GM12878 (cell line): Measurements from ENCODE around the gene STK4.

Source experiments
- E4F1 ChIP-seq: fragments of 450-650 bp; IDR thresholded peaks from 2 replicates; pipeline ENCODE4 v1.6.1; 2018; ENCODE audit warnings: borderline replicate concordance, mild to moderate bottlenecking; ENCODE audit not compliant: partially characterized antibody
- EP300 ChIP-seq, 2 experiments: fragments of 150-350 bp in 1 of 2; IDR thresholded peaks; 2 replicates each; pipeline ENCODE4 v1.6.1; 2011 to 2012; ENCODE audit warnings: low read depth in 2 of 2, low read length in 2 of 2, borderline replicate concordance in 1 of 2, improper control_type of control experiment in 1 of 2, inconsistent platforms in 1 of 2; ENCODE audit not compliant: control insufficient read depth in 1 of 2
- NFIC ChIP-seq: IDR thresholded peaks from 2 replicates; pipeline ENCODE4 v1.6.1; 2012; ENCODE audit warnings: low read depth, mild to moderate bottlenecking, inconsistent platforms, low read length, moderate library complexity
- PAX8 ChIP-seq: fragments of 450-650 bp; IDR thresholded peaks from 2 replicates; pipeline ENCODE4 v1.6.1; 2017; ENCODE audit warnings: mild to moderate bottlenecking, moderate library complexity
- PBX3 ChIP-seq: IDR thresholded peaks from 2 replicates; pipeline ENCODE4 v1.6.1; 2011; ENCODE audit warnings: mild to moderate bottlenecking, low read depth, low read length, moderate library complexity; ENCODE audit not compliant: insufficient replicate concordance
- POLR2A ChIP-seq: IDR thresholded peaks from 2 replicates; pipeline ENCODE4 v1.6.1; 2011; ENCODE audit warnings: low read depth, mild to moderate bottlenecking, low read length
- POLR2AphosphoS5 ChIP-seq: IDR thresholded peaks from 2 replicates; pipeline ENCODE4 v1.6.1; 2011; ENCODE audit warnings: mild to moderate bottlenecking, low read length, inconsistent platforms
- RAD51 ChIP-seq: fragments of 450-650 bp; IDR thresholded peaks from 2 replicates; pipeline ENCODE4 v1.6.1; 2016; ENCODE audit warnings: moderate library complexity, mild to moderate bottlenecking, inconsistent platforms
- RELB ChIP-seq: fragments of 450-650 bp; IDR thresholded peaks from 2 replicates; pipeline ENCODE4 v1.6.1; 2017; ENCODE audit warnings: low read depth, mild to moderate bottlenecking, moderate library complexity
- SIN3A ChIP-seq: IDR thresholded peaks from 2 replicates; pipeline ENCODE4 v1.6.1; 2012; ENCODE audit warnings: low read depth, low read length, improper control_type of control experiment
- TAF1 ChIP-seq: IDR thresholded peaks from 2 replicates; pipeline ENCODE4 v1.6.1; 2011; ENCODE audit warnings: mild to moderate bottlenecking, low read depth, low read length, borderline replicate concordance
- ZBED1 ChIP-seq: IDR thresholded peaks from 2 replicates; pipeline ENCODE4 v1.6.1; 2016; ENCODE audit warnings: borderline replicate concordance
- TF ChIP-seq, protein P1 (sequence below), 3 experiments: IDR thresholded peaks in 2 of 3; conservative IDR thresholded peaks in 1 of 3; 2 replicates each; pipeline ENCODE4 v1.5.1; 2011; ENCODE audit warnings: low read depth in 3 of 3, low read length in 3 of 3, mild to moderate bottlenecking in 3 of 3, control low read depth in 2 of 3, moderate library complexity in 2 of 3, inconsistent platforms in 1 of 3, mixed read lengths in 1 of 3; ENCODE audit not compliant: control insufficient read depth in 2 of 3, insufficient read depth in 1 of 3; ENCODE audit errors: extremely low read depth in 1 of 3
- TF ChIP-seq, protein P2 (sequence below): fragments of 450-650 bp; IDR thresholded peaks from 2 replicates; pipeline ENCODE4 v1.6.1; 2018; ENCODE audit warnings: mild to moderate bottlenecking, low read depth, moderate library complexity; ENCODE audit not compliant: partially characterized antibody

DNA sequence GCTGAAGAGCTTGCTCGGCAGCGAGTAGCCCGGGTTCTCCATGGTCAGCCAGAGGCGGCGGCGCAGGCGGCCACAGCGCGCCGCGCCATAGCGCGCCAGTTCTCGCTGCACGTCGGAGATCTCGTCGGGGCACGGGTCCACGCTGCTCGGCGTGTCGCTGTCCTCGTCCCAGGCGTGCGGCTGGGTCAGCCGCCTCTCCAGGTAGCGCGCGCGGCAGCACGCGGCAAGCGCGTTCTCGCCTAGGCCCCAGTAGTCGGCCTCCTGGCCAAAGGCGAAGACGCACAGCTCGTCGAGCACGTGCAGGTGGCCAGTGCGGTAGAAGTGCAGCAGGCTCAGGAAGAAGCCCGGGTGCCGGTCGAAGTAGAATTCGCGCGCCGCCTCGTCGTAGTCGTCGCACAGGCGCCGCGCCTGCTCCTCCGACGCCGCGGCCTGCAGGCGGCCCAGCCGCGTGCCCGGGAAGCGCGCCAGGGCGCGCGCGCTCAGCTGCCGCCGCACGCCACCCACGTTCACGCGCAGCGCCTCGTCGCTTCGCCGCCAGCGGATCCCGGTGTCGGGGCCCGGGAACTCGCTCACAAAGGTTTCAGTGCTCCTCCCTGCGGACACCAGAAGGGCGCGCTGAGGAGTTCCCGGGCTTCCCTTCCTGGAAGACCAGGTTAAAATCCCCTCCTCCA, 131.9 kb downstream of the STK4 start:
- TF ChIP-seq NFIC (no peak), ZBED1 (no peak), POLR2A (no peak), POLR2AphosphoS5 (no peak), EP300 (IDR thresholded peaks at IDR 0.05; ENCODE audit: borderline replicate concordance in 1 of 2, control insufficient read depth in 1 of 2, low read depth in 2 of 2, low read length in 2 of 2) (no peak), SIN3A (no peak), TAF1 (no peak), PBX3 (no peak), PAX8 (no peak), E4F1 (no peak), RAD51 (no peak), RELB (no peak)
- TF ChIP-seq, protein P1, sequence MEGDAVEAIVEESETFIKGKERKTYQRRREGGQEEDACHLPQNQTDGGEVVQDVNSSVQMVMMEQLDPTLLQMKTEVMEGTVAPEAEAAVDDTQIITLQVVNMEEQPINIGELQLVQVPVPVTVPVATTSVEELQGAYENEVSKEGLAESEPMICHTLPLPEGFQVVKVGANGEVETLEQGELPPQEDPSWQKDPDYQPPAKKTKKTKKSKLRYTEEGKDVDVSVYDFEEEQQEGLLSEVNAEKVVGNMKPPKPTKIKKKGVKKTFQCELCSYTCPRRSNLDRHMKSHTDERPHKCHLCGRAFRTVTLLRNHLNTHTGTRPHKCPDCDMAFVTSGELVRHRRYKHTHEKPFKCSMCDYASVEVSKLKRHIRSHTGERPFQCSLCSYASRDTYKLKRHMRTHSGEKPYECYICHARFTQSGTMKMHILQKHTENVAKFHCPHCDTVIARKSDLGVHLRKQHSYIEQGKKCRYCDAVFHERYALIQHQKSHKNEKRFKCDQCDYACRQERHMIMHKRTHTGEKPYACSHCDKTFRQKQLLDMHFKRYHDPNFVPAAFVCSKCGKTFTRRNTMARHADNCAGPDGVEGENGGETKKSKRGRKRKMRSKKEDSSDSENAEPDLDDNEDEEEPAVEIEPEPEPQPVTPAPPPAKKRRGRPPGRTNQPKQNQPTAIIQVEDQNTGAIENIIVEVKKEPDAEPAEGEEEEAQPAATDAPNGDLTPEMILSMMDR (IDR thresholded peaks at IDR 0.05 in 2 of 3, conservative IDR thresholded peaks at IDR 0.05 in 1 of 3; ENCODE audit: control insufficient read depth in 2 of 3, extremely low read depth in 1 of 3, insufficient read depth in 1 of 3, low read depth in 3 of 3, low read length in 3 of 3): 0 out of 6 replicates have a peak, but pooled peaks of 2 of the 3 experiments have one; percentile 1 to 8
- TF ChIP-seq, protein P2, sequence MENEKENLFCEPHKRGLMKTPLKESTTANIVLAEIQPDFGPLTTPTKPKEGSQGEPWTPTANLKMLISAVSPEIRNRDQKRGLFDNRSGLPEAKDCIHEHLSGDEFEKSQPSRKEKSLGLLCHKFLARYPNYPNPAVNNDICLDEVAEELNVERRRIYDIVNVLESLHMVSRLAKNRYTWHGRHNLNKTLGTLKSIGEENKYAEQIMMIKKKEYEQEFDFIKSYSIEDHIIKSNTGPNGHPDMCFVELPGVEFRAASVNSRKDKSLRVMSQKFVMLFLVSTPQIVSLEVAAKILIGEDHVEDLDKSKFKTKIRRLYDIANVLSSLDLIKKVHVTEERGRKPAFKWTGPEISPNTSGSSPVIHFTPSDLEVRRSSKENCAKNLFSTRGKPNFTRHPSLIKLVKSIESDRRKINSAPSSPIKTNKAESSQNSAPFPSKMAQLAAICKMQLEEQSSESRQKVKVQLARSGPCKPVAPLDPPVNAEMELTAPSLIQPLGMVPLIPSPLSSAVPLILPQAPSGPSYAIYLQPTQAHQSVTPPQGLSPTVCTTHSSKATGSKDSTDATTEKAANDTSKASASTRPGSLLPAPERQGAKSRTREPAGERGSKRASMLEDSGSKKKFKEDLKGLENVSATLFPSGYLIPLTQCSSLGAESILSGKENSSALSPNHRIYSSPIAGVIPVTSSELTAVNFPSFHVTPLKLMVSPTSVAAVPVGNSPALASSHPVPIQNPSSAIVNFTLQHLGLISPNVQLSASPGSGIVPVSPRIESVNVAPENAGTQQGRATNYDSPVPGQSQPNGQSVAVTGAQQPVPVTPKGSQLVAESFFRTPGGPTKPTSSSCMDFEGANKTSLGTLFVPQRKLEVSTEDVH: no peak
